ENCODE measurements around the gene CYBRD1.

DNA sequence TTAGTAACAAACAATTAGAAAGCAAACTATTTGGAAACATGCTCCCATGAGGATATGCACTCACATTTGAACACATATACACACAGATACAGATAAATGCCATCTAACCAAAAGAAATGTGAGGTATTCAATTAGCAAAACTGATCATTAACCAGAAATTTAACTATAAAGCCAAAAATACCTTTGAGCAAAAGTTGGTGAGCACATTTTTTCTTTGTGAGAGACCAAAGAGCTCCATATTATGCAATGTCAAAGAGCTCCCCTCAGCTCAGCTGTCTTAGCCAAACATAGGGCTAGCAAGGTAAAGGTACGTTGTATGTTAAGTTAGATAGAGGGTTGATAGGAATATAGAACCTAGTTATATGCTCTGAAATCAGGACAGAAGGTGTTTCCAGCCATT lies 43.8 kb downstream of the CYBRD1 start:
- TF ChIP-seq, protein P1, sequence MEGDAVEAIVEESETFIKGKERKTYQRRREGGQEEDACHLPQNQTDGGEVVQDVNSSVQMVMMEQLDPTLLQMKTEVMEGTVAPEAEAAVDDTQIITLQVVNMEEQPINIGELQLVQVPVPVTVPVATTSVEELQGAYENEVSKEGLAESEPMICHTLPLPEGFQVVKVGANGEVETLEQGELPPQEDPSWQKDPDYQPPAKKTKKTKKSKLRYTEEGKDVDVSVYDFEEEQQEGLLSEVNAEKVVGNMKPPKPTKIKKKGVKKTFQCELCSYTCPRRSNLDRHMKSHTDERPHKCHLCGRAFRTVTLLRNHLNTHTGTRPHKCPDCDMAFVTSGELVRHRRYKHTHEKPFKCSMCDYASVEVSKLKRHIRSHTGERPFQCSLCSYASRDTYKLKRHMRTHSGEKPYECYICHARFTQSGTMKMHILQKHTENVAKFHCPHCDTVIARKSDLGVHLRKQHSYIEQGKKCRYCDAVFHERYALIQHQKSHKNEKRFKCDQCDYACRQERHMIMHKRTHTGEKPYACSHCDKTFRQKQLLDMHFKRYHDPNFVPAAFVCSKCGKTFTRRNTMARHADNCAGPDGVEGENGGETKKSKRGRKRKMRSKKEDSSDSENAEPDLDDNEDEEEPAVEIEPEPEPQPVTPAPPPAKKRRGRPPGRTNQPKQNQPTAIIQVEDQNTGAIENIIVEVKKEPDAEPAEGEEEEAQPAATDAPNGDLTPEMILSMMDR (IDR thresholded peaks at IDR 0.05) = no peak
- TF ChIP-seq POLR2A (IDR thresholded peaks at IDR 0.05) = no peak
- no peak for TF ChIP-seq POLR2AphosphoS5 (IDR thresholded peaks at IDR 0.05)
